A673 (cell line): ENCODE results near the gene ENDOG. TPM values are rescaled to one million over a fixed set of nuclear protein-coding genes. Genes with fewer than 3 reads are reported as not detected.

Source experiments
- BruUV-seq: library from RNA; stranded (reverse); fragments of 400-500 nt; replicated peaks from 2 replicates; lab custom pipeline; 2021; lab: Mats Ljungman, UMichigan
- CTCF ChIA-PET: fragments of 300-600 bp; sonication (Branson Sonifier 250); formaldehyde crosslinking; loops from one replicate; lab custom pipeline; 2022; ENCODE audit warnings: antibody characterized with exemption; lab: Charles Lee
- POLR2A ChIA-PET: fragments of 300-600 bp; sonication (Branson Sonifier 250); formaldehyde crosslinking; loops from one replicate; lab custom pipeline; 2022; ENCODE audit warnings: antibody characterized with exemption; ENCODE audit not compliant: low non-redundant PET; lab: Charles Lee
- DNase-seq: peaks from one replicate; pipeline ENCODE4 v3.0.0-alpha.2; 2015; ENCODE audit warnings: low spot score
- H3K27ac ChIP-seq: fragments of 200-600 bp; sonication (generic); 2 replicates; pipeline ENCODE4 v1.5.1; 2016; ENCODE audit warnings: mixed run types, low read depth, mild to moderate bottlenecking, mixed read lengths, antibody characterized with exemption, low read length; ENCODE audit not compliant: poor library complexity, severe bottlenecking
- H3K27me3 ChIP-seq: fragments of 200-600 bp; sonication (generic); replicated peaks from 2 replicates; pipeline ENCODE4 v1.6.1; 2017; ENCODE audit warnings: mixed run types, low read depth, mild to moderate bottlenecking, mixed read lengths, antibody characterized with exemption, low read length; ENCODE audit not compliant: insufficient read depth, poor library complexity
- H3K36me3 ChIP-seq: fragments of 200-600 bp; sonication (generic); 2 replicates; pipeline ENCODE4 v1.6.1; 2016; ENCODE audit warnings: mixed run types, mild to moderate bottlenecking, mixed read lengths, antibody characterized with exemption, low read length; ENCODE audit not compliant: insufficient read depth, poor library complexity, severe bottlenecking
- H3K4me1 ChIP-seq: fragments of 200-600 bp; sonication (generic); 2 replicates; pipeline ENCODE4 v1.6.1; 2017; ENCODE audit warnings: mixed run types, mild to moderate bottlenecking, mixed read lengths, antibody characterized with exemption, low read length; ENCODE audit not compliant: insufficient read depth, poor library complexity, severe bottlenecking
- H3K4me3 ChIP-seq: fragments of 200-600 bp; sonication (generic); 2 replicates; pipeline ENCODE4 v1.5.1; 2016; ENCODE audit warnings: low read depth, mixed run types, mild to moderate bottlenecking, mixed read lengths, low read length; ENCODE audit not compliant: poor library complexity, severe bottlenecking
- H3K9me3 ChIP-seq: fragments of 200-600 bp; sonication (generic); 2 replicates; pipeline ENCODE4 v1.6.1; 2016; ENCODE audit warnings: mixed run types, low read depth, mild to moderate bottlenecking, mixed read lengths, antibody characterized with exemption, low read length; ENCODE audit not compliant: poor library complexity, severe bottlenecking
- EZH2 ChIP-seq: fragments of 200-600 bp; sonication (generic); IDR thresholded peaks from 2 replicates; pipeline ENCODE4 v1.6.1; 2017; ENCODE audit warnings: borderline replicate concordance, low read depth, mild to moderate bottlenecking, mixed read lengths, antibody characterized with exemption, low read length; ENCODE audit not compliant: poor library complexity, severe bottlenecking
- intact Hi-C: fragments of 100-400 bp; cut with micrococcal nuclease; formaldehyde crosslinking; loops from one replicate; pipeline ENCODE4 v1.10.0; 2022; ENCODE audit not compliant: unreplicated experiment
- total RNA-seq: library from RNA; stranded (reverse); gene quantifications from 2 replicates; pipeline ENCODE4 v1.2.3, GENCODE V29; 2021
- TF ChIP-seq, protein P1 (sequence below): fragments of 300-800, 200-600 bp; sonication (generic); conservative IDR thresholded peaks from 2 replicates; pipeline ENCODE4 v1.5.1; 2017; ENCODE audit warnings: low read depth, mild to moderate bottlenecking, antibody characterized with exemption, low read length, moderate library complexity, mixed read lengths

ENDOG gene
- total RNA-seq, 1 experiment from 2014 or later, result 46.7 TPM

DNA sequence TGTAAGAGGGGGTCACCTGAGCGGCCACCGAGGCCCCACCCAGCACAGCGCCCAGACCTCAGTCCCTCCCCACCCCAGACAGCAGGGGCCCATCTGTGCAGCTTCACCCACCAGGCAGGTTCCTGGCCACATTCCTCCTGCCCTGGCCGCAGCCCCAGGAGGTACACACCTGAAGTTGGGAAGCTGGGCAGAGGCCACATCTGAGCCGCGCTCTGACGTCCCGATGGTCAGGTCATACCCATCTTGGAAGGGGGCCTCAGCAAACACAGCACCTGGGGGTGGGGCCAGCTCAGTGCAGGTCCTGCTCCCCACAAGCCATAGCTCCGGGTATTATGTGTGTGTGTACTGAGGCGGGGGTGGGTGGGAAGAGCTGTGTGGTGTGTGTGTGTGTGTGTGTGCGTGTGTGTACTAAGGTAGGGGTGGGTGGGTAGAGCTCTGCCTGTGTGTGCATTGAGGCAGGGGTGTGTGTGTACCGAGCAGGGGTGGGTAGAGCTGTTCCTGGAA lies 5.7 kb downstream of the ENDOG start:
- no peaks in the 10 kb centered on the region for H3K9me3 ChIP-seq
- TF ChIP-seq, protein P1, sequence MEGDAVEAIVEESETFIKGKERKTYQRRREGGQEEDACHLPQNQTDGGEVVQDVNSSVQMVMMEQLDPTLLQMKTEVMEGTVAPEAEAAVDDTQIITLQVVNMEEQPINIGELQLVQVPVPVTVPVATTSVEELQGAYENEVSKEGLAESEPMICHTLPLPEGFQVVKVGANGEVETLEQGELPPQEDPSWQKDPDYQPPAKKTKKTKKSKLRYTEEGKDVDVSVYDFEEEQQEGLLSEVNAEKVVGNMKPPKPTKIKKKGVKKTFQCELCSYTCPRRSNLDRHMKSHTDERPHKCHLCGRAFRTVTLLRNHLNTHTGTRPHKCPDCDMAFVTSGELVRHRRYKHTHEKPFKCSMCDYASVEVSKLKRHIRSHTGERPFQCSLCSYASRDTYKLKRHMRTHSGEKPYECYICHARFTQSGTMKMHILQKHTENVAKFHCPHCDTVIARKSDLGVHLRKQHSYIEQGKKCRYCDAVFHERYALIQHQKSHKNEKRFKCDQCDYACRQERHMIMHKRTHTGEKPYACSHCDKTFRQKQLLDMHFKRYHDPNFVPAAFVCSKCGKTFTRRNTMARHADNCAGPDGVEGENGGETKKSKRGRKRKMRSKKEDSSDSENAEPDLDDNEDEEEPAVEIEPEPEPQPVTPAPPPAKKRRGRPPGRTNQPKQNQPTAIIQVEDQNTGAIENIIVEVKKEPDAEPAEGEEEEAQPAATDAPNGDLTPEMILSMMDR, result no peak
- no peak for TF ChIP-seq EZH2
- ChIA-PET CTCF (no interaction called here), POLR2A (no interaction called here)
- peaks cover 68% of the 10 kb centered on the region for H3K36me3 ChIP-seq
- H3K27me3 ChIP-seq, result no peaks in the 10 kb centered on the region
- intact Hi-C loops, result no loop called here
- no peak overlapping the region for H3K4me3 ChIP-seq
- no peak for DNase-seq
- H3K27ac ChIP-seq, result no peak overlapping the region
- BruUV-seq, result no TSS peak
- H3K4me1 ChIP-seq, result peaks cover 12% of the 10 kb centered on the region

DNA sequence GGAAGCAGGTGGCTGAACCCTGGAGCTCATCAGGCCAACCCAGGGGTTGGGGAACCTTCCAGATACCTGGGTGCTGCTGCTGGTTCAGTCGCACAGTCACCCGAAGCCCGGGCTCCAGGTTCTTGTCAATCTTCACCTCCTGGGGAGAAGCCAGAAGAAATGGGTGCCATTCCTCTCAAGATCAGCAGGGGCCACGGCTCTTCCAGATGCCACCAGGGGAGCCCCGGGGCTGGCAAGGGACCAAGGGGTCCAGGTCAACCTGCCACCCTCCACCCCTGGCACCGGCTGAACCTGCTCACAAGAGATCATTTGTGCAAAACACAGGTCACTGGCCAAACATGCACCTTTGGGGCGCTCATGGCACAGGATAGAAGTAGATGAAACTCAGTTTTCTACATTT lies 6.6 kb downstream of the ENDOG start:
- CTCF ChIA-PET, result interaction anchor here (0.5 kb wide), 1 partner anchor 25 kb away, joined by 12 read pairs; no protein-coding TSS in a partner anchor
- no TSS peak for BruUV-seq
- Histone ChIP-seq H3K4me1 (peaks cover 12% of the 10 kb centered on the region), H3K4me3 (no peak overlapping the region), H3K27me3 (no peaks in the 10 kb centered on the region), H3K36me3 (peaks cover 68% of the 10 kb centered on the region), H3K27ac (no peak overlapping the region), H3K9me3 (no peaks in the 10 kb centered on the region)
- DNase-seq, result no peak
- TF ChIP-seq, protein P1, result no peak
- TF ChIP-seq EZH2, result no peak
- POLR2A ChIA-PET, result no interaction called here
- intact Hi-C loops, result no loop called here

DNA sequence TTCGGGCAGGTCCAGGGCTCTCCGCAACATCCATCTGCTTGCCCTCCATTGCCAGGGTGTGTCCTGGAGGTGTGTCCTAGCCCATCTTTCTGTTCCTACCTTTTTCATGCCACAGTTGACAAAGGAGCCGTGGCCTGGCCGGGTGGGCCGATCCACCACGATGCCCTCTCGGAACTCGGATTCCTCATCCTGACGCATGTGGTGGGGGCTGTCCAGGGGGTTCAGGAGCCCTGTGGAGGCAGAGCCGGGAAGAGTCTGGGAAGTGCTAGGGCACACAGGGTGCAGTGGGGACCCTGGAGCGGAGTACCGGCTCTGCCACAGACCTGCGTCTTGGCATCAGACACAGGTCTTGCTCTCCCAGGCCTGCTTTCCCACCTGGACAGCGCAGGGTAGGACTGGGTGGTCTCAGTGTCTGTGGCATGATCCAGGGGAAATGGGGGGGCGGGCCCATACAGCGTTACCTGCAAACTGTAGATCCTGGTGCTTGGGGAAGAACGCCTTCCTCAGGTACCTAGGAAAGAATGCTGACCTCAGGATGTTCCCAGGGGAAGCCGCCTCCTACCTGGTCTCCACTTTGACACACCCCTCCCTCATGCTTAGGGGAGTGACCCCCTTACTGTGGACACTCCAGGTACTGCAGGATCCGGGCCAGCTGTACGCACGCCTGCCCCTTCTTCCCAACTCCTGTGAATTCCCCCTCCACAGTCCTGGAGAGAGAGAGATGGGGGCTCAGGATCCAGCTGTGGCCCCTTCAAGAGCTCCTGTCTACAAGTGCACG lies 7.8 kb downstream of the ENDOG start:
- CTCF ChIA-PET, result no interaction called here
- no TSS peak for BruUV-seq
- no peak overlapping the region for H3K27ac ChIP-seq
- H3K4me1 ChIP-seq, result peaks cover 7% of the 10 kb centered on the region
- H3K9me3 ChIP-seq, result no peaks in the 10 kb centered on the region
- no peak for DNase-seq
- no peak overlapping the region for H3K4me3 ChIP-seq
- H3K36me3 ChIP-seq, result peaks cover 68% of the 10 kb centered on the region
- intact Hi-C loops, result no loop called here
- no peaks in the 10 kb centered on the region for H3K27me3 ChIP-seq
- no peak for TF ChIP-seq EZH2
- TF ChIP-seq, protein P1, result no peak
- POLR2A ChIA-PET, result interaction anchor here (0.6 kb wide), 1 partner anchor 156 kb away, joined by 3 read pairs; no protein-coding TSS in a partner anchor
